ENCODE measurements around the gene LRRC43. TPM values are rescaled to one million over a fixed set of nuclear protein-coding genes. Genes with fewer than 3 reads are reported as not detected.

Gene LRRC43
- total RNA-seq, 2 experiments from 2014 or later = 0.23 TPM; not detected in 1

DNA sequence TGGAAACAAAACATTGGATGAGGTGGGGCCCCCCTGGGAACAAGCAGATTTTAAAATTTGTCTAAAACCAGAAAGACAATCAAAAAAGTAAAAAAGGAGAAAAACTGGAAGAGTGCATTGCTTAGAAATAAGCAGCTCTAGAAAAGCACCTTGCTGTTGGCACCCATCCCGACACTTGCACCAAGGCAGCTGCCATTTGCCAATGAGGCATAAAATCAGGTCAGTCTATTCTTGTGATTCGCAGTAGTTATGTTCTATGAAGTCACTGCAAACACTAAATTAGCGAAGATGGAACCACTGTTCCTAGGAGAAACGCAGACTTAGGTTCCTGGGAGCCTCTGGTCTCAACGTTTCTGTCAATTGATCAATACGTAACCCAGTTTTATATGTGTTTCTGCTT, 67.1 kb downstream of the LRRC43 start:
- Mint-ChIP-seq H3K36me3 (peaks cover 9% of the 10 kb centered on the region), H3K27me3 (no peaks in the 10 kb centered on the region), H3K4me3 (no peak overlapping the region), H3K4me1 (peaks cover 5% of the 10 kb centered on the region), H3K9me3 (no peaks in the 10 kb centered on the region), H3K27ac (no peak overlapping the region)
- no peak for DNase-seq

DNA sequence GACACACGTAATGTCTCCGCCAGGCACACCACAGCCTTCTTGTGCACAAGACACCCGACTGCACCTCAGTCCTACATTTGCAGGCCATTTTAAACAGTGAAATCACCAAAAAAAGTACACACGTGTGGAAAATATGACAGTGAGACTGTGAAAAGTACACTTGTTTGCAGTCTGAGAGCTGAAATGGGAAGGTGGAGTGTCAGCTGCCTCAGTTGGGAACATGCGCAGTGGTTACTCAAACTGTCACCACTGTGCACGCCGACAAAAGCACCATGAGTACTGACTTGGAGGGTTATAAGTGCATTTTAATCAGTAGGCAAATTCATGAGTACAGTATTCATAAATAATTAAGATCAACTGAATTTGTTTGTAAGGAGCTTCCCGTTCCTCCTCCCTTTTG, 67.6 kb downstream of the LRRC43 start:
- no peaks in the 10 kb centered on the region for H3K27me3 Mint-ChIP-seq
- H3K27ac Mint-ChIP-seq = no peak overlapping the region
- H3K36me3 Mint-ChIP-seq = peaks cover 9% of the 10 kb centered on the region
- H3K4me3 Mint-ChIP-seq = no peak overlapping the region
- H3K9me3 Mint-ChIP-seq = no peaks in the 10 kb centered on the region
- H3K4me1 Mint-ChIP-seq = peaks cover 5% of the 10 kb centered on the region
- no peak for DNase-seq

Other genes with a start within 250 kb of the LRRC43 start
- gene BCL7A, start 161.2 kb upstream of the LRRC43 start, total RNA-seq = 1 to 10 TPM; 6.7 to 7.2 TPM
- 10 to 100 TPM; 29.0 to 30.1 TPM for gene MLXIP, start 104.4 kb upstream of the LRRC43 start, total RNA-seq
- gene IL31, start 8.9 kb upstream of the LRRC43 start, total RNA-seq = not detected
- 1 to 10 TPM in 1 of 2 experiments, under 1 TPM in 1; 0.92 to 1.6 TPM for gene B3GNT4, start 20.6 kb downstream of the LRRC43 start, total RNA-seq
- gene DIABLO, start 42.9 kb downstream of the LRRC43 start, total RNA-seq = 10 to 100 TPM; 47.9 to 51.7 TPM
- gene VPS33A, start 83.4 kb downstream of the LRRC43 start, total RNA-seq = 10 to 100 TPM; 34.5 to 35.7 TPM
- 10 to 100 TPM; 32.4 to 33.9 TPM for gene CLIP1, start 239.5 kb downstream of the LRRC43 start, total RNA-seq

All from activated naive CD8-positive, alpha-beta T cell treated with anti-CD3 and anti-CD28 coated beads for 36 hours (primary cell).